Measurements from ENCODE around the gene SPATS1.

DNA sequence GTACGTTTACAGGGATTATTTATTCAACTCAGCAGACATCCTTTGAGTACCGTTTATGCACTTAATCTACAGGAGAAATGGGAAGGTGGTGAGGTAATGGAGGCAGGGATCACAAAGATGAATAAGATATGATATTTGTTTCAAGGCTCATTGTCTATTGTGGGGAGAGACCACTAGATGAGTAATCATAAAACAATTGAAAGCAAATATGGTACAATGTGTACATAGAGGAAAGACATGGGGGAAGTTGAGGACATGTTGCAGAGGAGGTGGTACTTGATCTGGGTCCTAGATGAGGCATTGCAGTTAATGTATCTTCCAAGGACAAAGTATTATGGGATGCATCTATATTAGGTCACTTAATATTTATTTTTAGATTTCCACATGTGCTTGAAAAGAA lies 31.3 kb downstream of the SPATS1 start:
- TF ChIP-seq, protein P1, sequence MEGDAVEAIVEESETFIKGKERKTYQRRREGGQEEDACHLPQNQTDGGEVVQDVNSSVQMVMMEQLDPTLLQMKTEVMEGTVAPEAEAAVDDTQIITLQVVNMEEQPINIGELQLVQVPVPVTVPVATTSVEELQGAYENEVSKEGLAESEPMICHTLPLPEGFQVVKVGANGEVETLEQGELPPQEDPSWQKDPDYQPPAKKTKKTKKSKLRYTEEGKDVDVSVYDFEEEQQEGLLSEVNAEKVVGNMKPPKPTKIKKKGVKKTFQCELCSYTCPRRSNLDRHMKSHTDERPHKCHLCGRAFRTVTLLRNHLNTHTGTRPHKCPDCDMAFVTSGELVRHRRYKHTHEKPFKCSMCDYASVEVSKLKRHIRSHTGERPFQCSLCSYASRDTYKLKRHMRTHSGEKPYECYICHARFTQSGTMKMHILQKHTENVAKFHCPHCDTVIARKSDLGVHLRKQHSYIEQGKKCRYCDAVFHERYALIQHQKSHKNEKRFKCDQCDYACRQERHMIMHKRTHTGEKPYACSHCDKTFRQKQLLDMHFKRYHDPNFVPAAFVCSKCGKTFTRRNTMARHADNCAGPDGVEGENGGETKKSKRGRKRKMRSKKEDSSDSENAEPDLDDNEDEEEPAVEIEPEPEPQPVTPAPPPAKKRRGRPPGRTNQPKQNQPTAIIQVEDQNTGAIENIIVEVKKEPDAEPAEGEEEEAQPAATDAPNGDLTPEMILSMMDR (IDR thresholded peaks at IDR 0.05) = no peak
- TF ChIP-seq POLR2A (IDR thresholded peaks at IDR 0.05) = no peak

Data from tibial nerve (tissue), 3 donors.